GM06990 (cell line): ENCODE results near the gene TUBA4A.

Experiments used
- DNase-seq: peaks from one replicate; pipeline ENCODE4 v3.0.0-alpha.2; 2011; ENCODE audit not compliant: insufficient read length; ENCODE audit errors: extremely low read depth
- H3K27me3 ChIP-seq: replicated peaks from 2 replicates; pipeline ENCODE4 v1.6.0; 2011; ENCODE audit warnings: low read length; ENCODE audit not compliant: control insufficient read depth, insufficient read depth
- H3K36me3 ChIP-seq: 2 replicates; pipeline ENCODE4 v1.5.1; 2011; ENCODE audit warnings: low read length; ENCODE audit not compliant: control insufficient read depth, insufficient read depth
- H3K4me3 ChIP-seq: replicated peaks from 2 replicates; pipeline ENCODE4 v1.5.1; 2011; ENCODE audit warnings: low read depth, mild to moderate bottlenecking, control low read depth, low read length
- CTCF ChIP-seq: IDR thresholded peaks from 2 replicates; pipeline ENCODE4 v1.5.1; 2011; ENCODE audit warnings: low read length, control low read depth, mild to moderate bottlenecking, inconsistent platforms; ENCODE audit not compliant: insufficient read depth, poor library complexity, severe bottlenecking

The TUBA4A gene

DNA sequence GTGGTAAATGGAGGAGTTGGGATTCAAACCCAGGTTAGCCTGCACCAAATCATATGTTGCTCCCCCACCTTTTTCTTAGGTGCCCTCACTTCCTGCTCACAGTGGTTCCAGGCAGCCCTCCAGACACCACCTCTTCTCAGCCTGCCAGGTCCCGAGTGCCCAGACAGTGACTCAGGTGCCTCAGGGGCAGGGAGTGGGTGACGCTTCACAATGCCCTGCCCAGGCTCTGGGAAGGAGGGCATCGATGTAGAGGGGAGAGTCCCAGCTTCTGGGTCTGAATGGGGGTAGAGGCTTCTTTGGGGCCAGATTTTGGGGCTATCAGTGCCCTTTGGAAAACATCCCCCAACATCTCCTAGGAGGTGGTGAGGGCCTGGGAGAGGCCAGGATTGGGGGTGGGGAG is 20.2 kb upstream of the TUBA4A start:
- Histone ChIP-seq H3K36me3 (no peaks in the 10 kb centered on the region), H3K27me3 (no peaks in the 10 kb centered on the region), H3K4me3 (no peak overlapping the region)
- no peak for TF ChIP-seq CTCF
- no peak for DNase-seq

DNA sequence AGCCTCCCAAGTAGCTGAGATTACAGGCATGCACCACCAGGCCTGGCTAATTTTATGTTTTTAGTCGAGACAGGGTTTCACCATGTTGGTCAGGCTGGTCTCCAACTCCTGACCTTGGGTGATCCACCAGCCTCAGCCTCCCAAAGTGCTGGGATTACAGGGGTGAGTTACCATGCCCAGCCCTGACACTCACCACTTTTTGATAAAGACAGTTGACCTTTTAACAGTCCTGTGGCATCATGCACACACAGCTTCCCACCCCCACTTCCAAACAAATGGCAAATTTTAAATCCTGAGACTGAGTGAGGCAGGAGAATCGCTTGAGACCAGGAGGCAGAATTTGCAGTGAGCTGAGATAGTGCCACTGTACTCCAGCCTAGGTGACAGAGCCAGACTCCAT is 19.3 kb upstream of the TUBA4A start:
- no peak for TF ChIP-seq CTCF
- Histone ChIP-seq H3K4me3 (no peak overlapping the region), H3K36me3 (no peaks in the 10 kb centered on the region), H3K27me3 (no peaks in the 10 kb centered on the region)
- DNase-seq = no peak

DNA sequence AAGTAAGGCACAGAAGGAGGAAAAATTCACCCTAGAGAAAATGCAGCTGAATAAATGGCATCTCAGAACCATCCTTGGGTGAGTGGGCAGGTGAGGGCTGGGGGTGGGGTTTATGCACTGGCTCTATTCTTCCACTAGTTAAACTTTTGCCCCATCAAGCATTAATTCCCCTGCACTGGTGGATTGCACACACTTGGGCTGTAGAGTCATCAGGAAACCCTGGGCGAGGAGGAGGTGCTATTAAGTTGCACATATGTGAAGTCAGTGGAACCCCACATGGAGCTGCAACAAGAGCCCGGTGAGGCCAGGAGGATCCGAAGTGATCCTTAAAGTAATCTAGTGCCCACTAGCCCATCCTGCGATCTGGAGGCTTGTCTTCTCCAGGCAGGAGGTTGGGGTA is 18.6 kb upstream of the TUBA4A start:
- H3K4me3 ChIP-seq = no peak overlapping the region
- H3K27me3 ChIP-seq = no peaks in the 10 kb centered on the region
- H3K36me3 ChIP-seq = no peaks in the 10 kb centered on the region
- no peak for TF ChIP-seq CTCF
- no peak for DNase-seq

GRCh38 chr2:219271021-219271420 is 17.3 kb upstream of the TUBA4A start:
- Histone ChIP-seq H3K27me3 (no peaks in the 10 kb centered on the region), H3K4me3 (no peak overlapping the region), H3K36me3 (no peaks in the 10 kb centered on the region)
- no peak for DNase-seq
- no peak for TF ChIP-seq CTCF

GRCh38 chr2:219270055-219270372 is 16.3 kb upstream of the TUBA4A start:
- TF ChIP-seq CTCF = no peak
- DNase-seq = no peak
- H3K36me3 ChIP-seq = no peaks in the 10 kb centered on the region
- no peak overlapping the region for H3K4me3 ChIP-seq
- no peaks in the 10 kb centered on the region for H3K27me3 ChIP-seq

DNA sequence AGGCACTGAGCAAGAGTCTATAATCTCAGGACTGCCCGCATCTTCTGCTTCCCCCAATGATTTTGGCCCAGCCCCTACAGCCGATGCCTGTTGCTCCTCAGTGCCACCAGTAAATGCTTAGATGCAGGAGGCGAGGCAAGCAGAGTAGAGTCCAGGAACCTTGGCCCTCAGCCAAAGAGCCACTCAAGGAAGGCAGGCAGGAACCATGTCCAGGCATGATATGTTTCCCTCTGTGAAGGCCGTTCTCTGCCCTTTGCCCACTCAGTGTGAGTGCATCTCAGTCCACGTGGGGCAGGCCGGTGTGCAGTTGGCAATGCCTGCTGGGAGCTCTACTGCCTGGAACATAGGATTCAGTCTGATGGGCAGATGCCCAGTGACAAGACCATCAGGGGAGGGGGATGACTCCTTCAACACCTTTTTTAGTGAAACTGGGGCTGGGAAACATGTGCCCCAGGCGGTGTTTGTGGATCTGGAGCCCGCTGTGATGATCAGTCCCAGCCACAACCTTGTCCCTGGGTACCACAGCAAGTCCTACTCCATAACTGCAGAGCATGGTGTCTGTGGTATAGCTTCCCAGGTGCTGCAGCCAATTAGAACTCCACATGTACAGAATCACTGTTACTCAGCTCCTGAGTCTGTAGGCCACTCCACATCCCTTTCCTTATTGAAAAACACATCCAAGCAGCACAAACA is 15.8 kb upstream of the TUBA4A start:
- Histone ChIP-seq H3K4me3 (no peak overlapping the region), H3K27me3 (no peaks in the 10 kb centered on the region), H3K36me3 (no peaks in the 10 kb centered on the region)
- no peak for DNase-seq
- TF ChIP-seq CTCF = no peak
